GM23338 (cell line): Measurements from ENCODE around the gene ADGRB3.

Source experiments
- CREB1 ChIP-seq: fragments of 250-450 bp; sonication (Bioruptor Pico); IDR thresholded peaks from 2 replicates; pipeline ENCODE4 v1.5.0; 2020; ENCODE audit warnings: low read depth, mild to moderate bottlenecking, moderate library complexity
- CTCF ChIP-seq, 2 experiments: fragments of 200-600 bp in 1 of 2; sonication (generic) in 1 of 2; conservative IDR thresholded peaks; 2 replicates each; pipeline versions ENCODE4 v1.5.1 to v1.6.1; 2016 to 2017; ENCODE audit warnings: antibody characterized with exemption in 2 of 2, low read depth in 2 of 2, mild to moderate bottlenecking in 2 of 2, moderate library complexity in 1 of 2
- ETS1 ChIP-seq: IDR thresholded peaks from 2 replicates; pipeline ENCODE4 v1.6.1; 2016; ENCODE audit warnings: antibody characterized with exemption
- EZH2 ChIP-seq: fragments of 200-600 bp; sonication (generic); IDR thresholded peaks from one replicate; pipeline ENCODE4 v1.8.0; 2017; ENCODE audit warnings: antibody characterized with exemption, mild to moderate bottlenecking, low read depth; ENCODE audit not compliant: unreplicated experiment
- EZH2phosphoT487 ChIP-seq: fragments of 200-600 bp; sonication (generic); IDR thresholded peaks from one replicate; pipeline ENCODE4 v1.8.1; 2018; ENCODE audit warnings: antibody characterized with exemption; ENCODE audit not compliant: unreplicated experiment
- JUNB ChIP-seq: IDR thresholded peaks from one replicate; pipeline ENCODE4 v1.6.1; 2016; ENCODE audit warnings: antibody characterized with exemption; ENCODE audit not compliant: unreplicated experiment
- NANOG ChIP-seq: IDR thresholded peaks from 2 replicates; pipeline ENCODE4 v1.6.1; 2016; ENCODE audit warnings: antibody characterized with exemption, borderline replicate concordance
- POLR2AphosphoS5 ChIP-seq: IDR thresholded peaks from 2 replicates; pipeline ENCODE4 v1.6.1; 2016; ENCODE audit warnings: antibody characterized with exemption, low read depth
- REST ChIP-seq: IDR thresholded peaks from one replicate; pipeline ENCODE4 v1.6.1; 2018; ENCODE audit warnings: antibody characterized with exemption; ENCODE audit not compliant: unreplicated experiment
- STAT1 ChIP-seq: IDR thresholded peaks from one replicate; pipeline ENCODE4 v1.6.1; 2016; ENCODE audit warnings: antibody characterized with exemption; ENCODE audit not compliant: unreplicated experiment
- ZNF331 ChIP-seq: fragments of 250-450 bp; sonication (Bioruptor Pico); IDR thresholded peaks from 2 replicates; pipeline ENCODE4 v1.5.0; 2020; ENCODE audit warnings: low read depth, mild to moderate bottlenecking, moderate library complexity
- ZNF462 ChIP-seq: fragments of 250-450 bp; sonication (Bioruptor Pico); IDR thresholded peaks from 2 replicates; pipeline ENCODE4 v1.5.0; 2020; ENCODE audit warnings: mild to moderate bottlenecking, moderate library complexity

- TF ChIP-seq CTCF (conservative IDR thresholded peaks at IDR 0.05; ENCODE audit: low read depth in 2 of 2) (no peak), CREB1 (CRISPR knock-in tag) (no peak), POLR2AphosphoS5 (no peak), NANOG (no peak), REST (no peak), EZH2 (no peak), EZH2phosphoT487 (no peak), ZNF462 (CRISPR knock-in tag) (no peak), STAT1 (no peak), ETS1 (no peak), ZNF331 (CRISPR knock-in tag) (no peak), JUNB (no peak)
These were observed 5.4 kb downstream of the ADGRB3 start for GRCh38 chr6:68640491-68640835.
